MCF 10A (cell line): ENCODE results near the gene KIAA1549. TPM values are rescaled to one million over a fixed set of nuclear protein-coding genes. Genes with fewer than 3 reads are reported as not detected.

Source experiments
- BruUV-seq: library from RNA; stranded (reverse); fragments of 400-500 nt; replicated peaks from 2 replicates; lab custom pipeline; 2021; lab: Mats Ljungman, UMichigan
- CTCF ChIA-PET: fragments of 300-600 bp; sonication (Branson Sonifier 250); formaldehyde crosslinking; extraction: SDS; loops from one replicate; lab custom pipeline; 2021; ENCODE audit warnings: antibody characterized with exemption, inconsistent platforms; lab: Yijun Ruan, JAX
- POLR2A ChIA-PET: fragments of 300-600, 350-650 bp; sonication (Branson Sonifier 250); formaldehyde crosslinking; extraction: SDS; loops from one replicate; lab custom pipeline; 2020; ENCODE audit warnings: antibody characterized with exemption, inconsistent platforms; lab: Yijun Ruan, JAX
- DNase-seq: peaks from one replicate; pipeline ENCODE4 v3.0.0-alpha.2; 2018; ENCODE audit not compliant: unreplicated experiment
- H3K27ac Mint-ChIP-seq: one replicate; pipeline ENCODE4 v1.8.0; 2022; ENCODE audit warnings: mild to moderate bottlenecking, low read depth, mixed read lengths; ENCODE audit not compliant: unreplicated experiment
- H3K27me3 Mint-ChIP-seq: one replicate; pipeline ENCODE4 v1.8.0; 2022; ENCODE audit warnings: mixed read lengths; ENCODE audit not compliant: insufficient read depth, unreplicated experiment
- H3K36me3 Mint-ChIP-seq: one replicate; pipeline ENCODE4 v1.8.0; 2022; ENCODE audit warnings: mild to moderate bottlenecking, moderate library complexity, mixed read lengths; ENCODE audit not compliant: insufficient read depth, unreplicated experiment
- H3K4me1 Mint-ChIP-seq: one replicate; pipeline ENCODE4 v1.8.0; 2022; ENCODE audit warnings: mixed read lengths; ENCODE audit not compliant: insufficient read depth, unreplicated experiment
- H3K4me3 Mint-ChIP-seq: one replicate; pipeline ENCODE4 v1.8.0; 2022; ENCODE audit warnings: mild to moderate bottlenecking, moderate library complexity, mixed read lengths; ENCODE audit not compliant: unreplicated experiment
- H3K9me3 Mint-ChIP-seq: one replicate; pipeline ENCODE4 v1.8.0; 2022; ENCODE audit warnings: mixed read lengths; ENCODE audit not compliant: unreplicated experiment
- CTCF ChIP-seq: fragments of 200-600 bp; IDR thresholded peaks from one replicate; pipeline ENCODE4 v1.8.0; 2022; ENCODE audit warnings: antibody characterized with exemption, mild to moderate bottlenecking; ENCODE audit not compliant: unreplicated experiment
- intact Hi-C: fragments of 100-400 bp; cut with micrococcal nuclease; formaldehyde crosslinking; loops from 2 replicates; pipeline ENCODE4 v1.14.1; 2022
- total RNA-seq: library from RNA; stranded (reverse); gene quantifications from 2 replicates; pipeline ENCODE4 v1.2.3, GENCODE V29; 2022

KIAA1549 gene
- total RNA-seq, 1 experiment from 2014 or later = 7.1 TPM

GRCh38 chr7:139011373-139011772 lies 30.2 kb upstream of the KIAA1549 start:
- POLR2A ChIA-PET = interaction anchor here (0.7 kb wide), 1 partner anchor 996 kb away, joined by 3 read pairs; no protein-coding TSS in a partner anchor
- intact Hi-C loops = no loop called here

GRCh38 chr7:139004321-139005090 lies 23.3 kb upstream of the KIAA1549 start:
- Mint-ChIP-seq H3K4me1 (no peaks in the 10 kb centered on the region), H3K36me3 (no peaks in the 10 kb centered on the region), H3K4me3 (no peak overlapping the region), H3K27ac (no peak overlapping the region), H3K27me3 (no peaks in the 10 kb centered on the region), H3K9me3 (no peaks in the 10 kb centered on the region)
- TF ChIP-seq CTCF = no peak
- ChIA-PET POLR2A (interaction anchor here (0.7 kb wide), 1 partner anchor 12 kb away, joined by 3 read pairs; no protein-coding TSS in a partner anchor), CTCF (interaction anchor here (1.9 kb wide), 1 partner anchor 13 kb away, joined by 7 read pairs; no protein-coding TSS in a partner anchor)
- no peak for DNase-seq
- BruUV-seq = no TSS peak
- intact Hi-C loops = no loop called here

More at GRCh38 chr7:139011373-139011772, 30.2 kb upstream of the KIAA1549 start:
- Mint-ChIP-seq H3K36me3 (no peaks in the 10 kb centered on the region), H3K4me3 (no peak overlapping the region), H3K9me3 (no peaks in the 10 kb centered on the region), H3K4me1 (no peaks in the 10 kb centered on the region), H3K27me3 (peaks cover 26% of the 10 kb centered on the region), H3K27ac (no peak overlapping the region)
- no peak for TF ChIP-seq CTCF
- BruUV-seq = no TSS peak
- DNase-seq = no peak
- CTCF ChIA-PET = interaction anchor here (0.9 to 1.1 kb wide), 2 partner anchors 63 to 117 kb away, joined by 3 to 4 read pairs; no protein-coding TSS in a partner anchor

DNA sequence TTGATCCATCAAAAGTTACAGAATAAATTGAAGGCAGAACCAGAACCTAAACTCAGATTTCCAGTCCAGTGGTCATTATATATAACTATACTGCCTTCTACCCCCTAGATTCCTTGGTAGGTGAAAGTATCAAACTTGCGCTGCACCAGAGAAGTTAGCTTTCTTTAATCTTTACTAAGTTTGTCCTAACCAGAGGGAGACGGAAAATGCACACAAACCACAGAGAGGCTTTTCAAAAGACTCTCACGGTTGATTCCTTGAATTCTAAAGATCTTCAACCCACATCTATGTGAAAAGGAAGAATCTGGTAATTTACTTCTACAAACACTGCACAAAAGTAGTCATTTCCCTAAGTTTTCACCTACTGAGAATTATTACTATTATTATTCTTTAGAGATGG lies 18.2 kb upstream of the KIAA1549 start:
- Mint-ChIP-seq H3K27ac (no peak overlapping the region), H3K4me3 (no peak overlapping the region), H3K27me3 (no peaks in the 10 kb centered on the region), H3K9me3 (no peaks in the 10 kb centered on the region), H3K4me1 (no peaks in the 10 kb centered on the region), H3K36me3 (no peaks in the 10 kb centered on the region)
- intact Hi-C loops = no loop called here
- TF ChIP-seq CTCF = no peak
- ChIA-PET POLR2A (interaction anchor here (0.7 to 1.5 kb wide), 3 partner anchors 11 to 1343 kb away, joined by 3 to 4 read pairs (median 3); no protein-coding TSS in a partner anchor), CTCF (no interaction called here)
- no peak for DNase-seq
- BruUV-seq = no TSS peak

DNA sequence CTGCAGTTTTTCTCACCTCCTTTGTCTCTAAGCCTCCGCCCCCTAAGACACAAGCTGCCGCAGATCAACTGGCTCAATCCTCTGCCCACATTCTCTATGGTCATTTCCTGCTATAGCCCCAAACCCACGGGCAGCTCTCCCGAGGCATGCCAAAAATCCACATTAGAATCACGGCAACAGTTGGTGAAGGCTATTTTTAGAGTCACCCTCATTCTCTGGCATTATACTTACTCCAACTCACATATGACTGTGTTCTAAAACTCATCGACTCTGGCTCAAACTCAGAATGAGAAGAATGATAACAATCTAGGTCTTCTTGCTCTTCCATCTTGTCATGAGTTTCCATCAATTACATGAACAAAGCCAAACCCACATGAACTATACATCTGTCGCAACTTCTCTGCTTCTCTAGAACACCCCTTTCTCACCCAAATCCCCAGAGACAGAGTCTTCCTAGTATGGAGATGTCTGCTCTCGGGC lies 10.9 kb upstream of the KIAA1549 start:
- ChIA-PET POLR2A (no interaction called here), CTCF (interaction anchor here (0.6 to 2.2 kb wide), 4 partner anchors 10 to 117 kb away, joined by 3 to 10 read pairs (median 4); no protein-coding TSS in a partner anchor)
- H3K4me1 Mint-ChIP-seq = no peaks in the 10 kb centered on the region
- no peaks in the 10 kb centered on the region for H3K36me3 Mint-ChIP-seq
- H3K4me3 Mint-ChIP-seq = no peak overlapping the region
- H3K27me3 Mint-ChIP-seq = no peaks in the 10 kb centered on the region
- H3K27ac Mint-ChIP-seq = no peak overlapping the region
- BruUV-seq = no TSS peak
- DNase-seq = no peak
- intact Hi-C loops = no loop called here
- H3K9me3 Mint-ChIP-seq = peaks cover 10% of the 10 kb centered on the region
- TF ChIP-seq CTCF = no peak
